Vagina (tissue), 2 donors: Measurements from ENCODE around the gene ZNF541.

ENCODE experiments used
- POLR2A ChIP-seq, 2 donors: fragments of 450-650 bp; IDR thresholded peaks; one replicate each; pipeline ENCODE4 v1.6.1; 2017; ENCODE audit warnings: antibody characterized with exemption in 2 of 2, mild to moderate bottlenecking in 2 of 2, moderate library complexity in 2 of 2
- POLR2AphosphoS5 ChIP-seq, 2 donors: sonication (generic); formaldehyde crosslinking; IDR thresholded peaks; one replicate each; pipeline ENCODE4 v1.9.0; 2017; ENCODE audit warnings: antibody characterized with exemption in 2 of 2, mild to moderate bottlenecking in 2 of 2, low read depth in 1 of 2; ENCODE audit not compliant: insufficient read depth in 1 of 2
- TF ChIP-seq, protein P1 (sequence below), 3 experiments: fragments of 450-650 bp in 2 of 3; fragments of 200-600 bp in 1 of 3; sonication (generic) in 1 of 3; IDR thresholded peaks; one replicate each; pipeline ENCODE4 v1.5.1; 2017 to 2019; ENCODE audit warnings: antibody characterized with exemption in 3 of 3, mild to moderate bottlenecking in 2 of 3, moderate library complexity in 2 of 3

DNA sequence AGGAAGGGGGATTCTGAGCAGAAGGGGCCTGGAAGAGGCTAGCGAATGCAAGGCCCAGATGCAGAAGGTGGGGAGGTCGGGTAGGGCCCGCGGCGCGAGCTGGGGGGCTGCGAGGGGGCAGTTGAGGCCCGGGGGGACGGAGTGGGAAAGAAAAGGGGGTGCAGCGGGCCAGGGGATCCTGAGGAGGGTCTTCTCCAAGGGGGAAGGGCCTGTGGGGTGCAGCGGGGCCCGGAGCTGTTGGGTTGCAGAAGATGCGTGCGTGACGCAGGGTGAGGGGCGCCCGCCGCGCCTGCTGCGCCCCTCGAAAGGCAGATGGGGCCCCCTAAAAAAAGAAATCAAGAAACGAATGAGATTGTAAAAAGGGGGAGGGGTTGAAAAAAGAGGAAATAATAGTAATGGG lies 313 bp downstream of the ZNF541 start:
- TF ChIP-seq, protein P1, sequence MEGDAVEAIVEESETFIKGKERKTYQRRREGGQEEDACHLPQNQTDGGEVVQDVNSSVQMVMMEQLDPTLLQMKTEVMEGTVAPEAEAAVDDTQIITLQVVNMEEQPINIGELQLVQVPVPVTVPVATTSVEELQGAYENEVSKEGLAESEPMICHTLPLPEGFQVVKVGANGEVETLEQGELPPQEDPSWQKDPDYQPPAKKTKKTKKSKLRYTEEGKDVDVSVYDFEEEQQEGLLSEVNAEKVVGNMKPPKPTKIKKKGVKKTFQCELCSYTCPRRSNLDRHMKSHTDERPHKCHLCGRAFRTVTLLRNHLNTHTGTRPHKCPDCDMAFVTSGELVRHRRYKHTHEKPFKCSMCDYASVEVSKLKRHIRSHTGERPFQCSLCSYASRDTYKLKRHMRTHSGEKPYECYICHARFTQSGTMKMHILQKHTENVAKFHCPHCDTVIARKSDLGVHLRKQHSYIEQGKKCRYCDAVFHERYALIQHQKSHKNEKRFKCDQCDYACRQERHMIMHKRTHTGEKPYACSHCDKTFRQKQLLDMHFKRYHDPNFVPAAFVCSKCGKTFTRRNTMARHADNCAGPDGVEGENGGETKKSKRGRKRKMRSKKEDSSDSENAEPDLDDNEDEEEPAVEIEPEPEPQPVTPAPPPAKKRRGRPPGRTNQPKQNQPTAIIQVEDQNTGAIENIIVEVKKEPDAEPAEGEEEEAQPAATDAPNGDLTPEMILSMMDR (IDR thresholded peaks at IDR 0.05) = no peak
- TF ChIP-seq POLR2AphosphoS5 (IDR thresholded peaks at IDR 0.05; ENCODE audit: insufficient read depth in 1 of 2, low read depth in 1 of 2) = no peak
- TF ChIP-seq POLR2A (IDR thresholded peaks at IDR 0.05) = no peak
